Loucy (cell line): Measurements from ENCODE around the gene GRID1.

Experiments used
- EZH2phosphoT487 ChIP-seq: fragments of 200-600 bp; IDR thresholded peaks from 2 replicates; pipeline ENCODE4 v1.6.1; 2018; ENCODE audit warnings: antibody characterized with exemption, mild to moderate bottlenecking, moderate library complexity, borderline replicate concordance
- TF ChIP-seq, protein P1 (sequence below): fragments of 200-600 bp; sonication (generic); conservative IDR thresholded peaks from 2 replicates; pipeline ENCODE4 v1.5.1; 2014; ENCODE audit warnings: mild to moderate bottlenecking, antibody characterized with exemption, low read length

DNA sequence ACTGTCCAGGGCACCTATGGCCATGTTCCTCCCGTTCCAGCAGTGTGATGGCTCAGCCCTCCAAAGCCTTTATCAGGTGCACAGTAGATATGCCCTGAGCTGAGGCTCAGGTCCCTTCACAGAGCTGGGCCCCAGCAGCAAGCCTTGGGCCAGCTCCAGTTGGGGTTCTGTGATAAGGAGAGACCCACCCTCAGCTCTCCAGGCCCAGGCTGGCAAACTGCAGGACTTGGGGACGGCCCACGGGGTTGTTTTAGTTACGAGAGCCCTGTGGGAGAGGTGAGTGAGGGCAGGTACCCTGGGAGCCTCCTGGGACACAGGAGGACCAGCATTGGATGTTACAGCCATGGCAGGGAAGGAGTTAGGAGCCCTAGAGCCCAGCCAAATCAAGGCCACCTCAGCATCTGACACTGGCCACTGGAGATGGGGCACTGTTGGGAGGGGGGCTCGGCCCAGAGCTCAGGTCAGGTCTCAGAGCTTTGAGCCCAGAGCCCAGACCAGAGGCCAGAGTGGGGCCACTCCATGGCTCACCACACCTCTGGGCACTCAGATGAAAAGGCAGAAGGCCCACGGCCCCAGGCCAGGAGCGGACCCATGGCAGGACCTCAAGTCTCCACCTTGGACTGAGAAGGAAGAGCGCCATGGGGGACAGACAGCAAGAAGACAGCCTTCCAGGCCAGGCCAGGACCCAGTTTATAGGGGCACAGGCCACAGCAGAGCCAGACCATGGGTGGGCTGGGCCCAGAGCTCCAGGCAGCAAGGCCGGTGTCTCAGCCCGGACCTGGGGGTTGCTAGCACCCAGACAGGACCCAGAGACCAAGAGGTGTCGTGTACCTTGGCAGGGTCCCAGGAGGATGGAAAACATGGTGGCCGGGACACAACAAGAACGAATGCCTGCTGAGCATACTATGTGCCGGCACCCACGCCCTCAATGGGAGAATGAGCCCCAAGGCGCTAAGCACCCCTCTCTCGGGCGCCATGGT lies 12.8 kb downstream of the GRID1 start:
- TF ChIP-seq, protein P1, sequence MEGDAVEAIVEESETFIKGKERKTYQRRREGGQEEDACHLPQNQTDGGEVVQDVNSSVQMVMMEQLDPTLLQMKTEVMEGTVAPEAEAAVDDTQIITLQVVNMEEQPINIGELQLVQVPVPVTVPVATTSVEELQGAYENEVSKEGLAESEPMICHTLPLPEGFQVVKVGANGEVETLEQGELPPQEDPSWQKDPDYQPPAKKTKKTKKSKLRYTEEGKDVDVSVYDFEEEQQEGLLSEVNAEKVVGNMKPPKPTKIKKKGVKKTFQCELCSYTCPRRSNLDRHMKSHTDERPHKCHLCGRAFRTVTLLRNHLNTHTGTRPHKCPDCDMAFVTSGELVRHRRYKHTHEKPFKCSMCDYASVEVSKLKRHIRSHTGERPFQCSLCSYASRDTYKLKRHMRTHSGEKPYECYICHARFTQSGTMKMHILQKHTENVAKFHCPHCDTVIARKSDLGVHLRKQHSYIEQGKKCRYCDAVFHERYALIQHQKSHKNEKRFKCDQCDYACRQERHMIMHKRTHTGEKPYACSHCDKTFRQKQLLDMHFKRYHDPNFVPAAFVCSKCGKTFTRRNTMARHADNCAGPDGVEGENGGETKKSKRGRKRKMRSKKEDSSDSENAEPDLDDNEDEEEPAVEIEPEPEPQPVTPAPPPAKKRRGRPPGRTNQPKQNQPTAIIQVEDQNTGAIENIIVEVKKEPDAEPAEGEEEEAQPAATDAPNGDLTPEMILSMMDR: no peak
- TF ChIP-seq EZH2phosphoT487: no peak
